Liver (tissue), 9 donors: ENCODE data around the gene MACROH2A1. TPM values are rescaled to one million over a fixed set of nuclear protein-coding genes. Genes with fewer than 3 reads are reported as not detected.

Source experiments
- DNase-seq: peaks from one replicate; pipeline ENCODE4 v3.0.0-alpha.2; 2017; ENCODE audit warnings: low spot score
- H3K27ac ChIP-seq, 2 donors: one replicate each; pipeline ENCODE4 v1.7.0; 2013; ENCODE audit warnings: inconsistent platforms in 2 of 2, low read length in 2 of 2, control low read depth in 1 of 2, low read depth in 1 of 2, mild to moderate bottlenecking in 1 of 2
- H3K27me3 ChIP-seq, 4 donors: one replicate each; pipeline versions ENCODE4 v1.6.1 to v1.7.0; 2013; ENCODE audit warnings: low read length in 3 of 4, inconsistent platforms in 1 of 4, mild to moderate bottlenecking in 1 of 4, moderate library complexity in 1 of 4; ENCODE audit not compliant: control insufficient read depth in 4 of 4, insufficient read depth in 4 of 4
- H3K36me3 ChIP-seq, 4 donors: one replicate each; pipeline versions ENCODE4 v1.6.1 to v1.7.0; 2013; ENCODE audit warnings: low read length in 3 of 4, mild to moderate bottlenecking in 3 of 4, low read depth in 1 of 4, moderate library complexity in 1 of 4; ENCODE audit not compliant: control insufficient read depth in 4 of 4, insufficient read depth in 3 of 4
- H3K4me1 ChIP-seq, 4 donors: one replicate each; pipeline versions ENCODE4 v1.6.1 to v1.7.0; 2013; ENCODE audit warnings: low read length in 3 of 4, mild to moderate bottlenecking in 3 of 4, moderate library complexity in 1 of 4; ENCODE audit not compliant: control insufficient read depth in 4 of 4, insufficient read depth in 4 of 4
- H3K4me3 ChIP-seq, 3 donors: one replicate each; pipeline versions ENCODE4 v1.6.1 to v1.7.0; 2013; ENCODE audit warnings: low read length in 3 of 3, control low read depth in 1 of 3, low read depth in 1 of 3, mild to moderate bottlenecking in 1 of 3
- H3K9ac ChIP-seq, 2 donors: one replicate each; pipeline ENCODE4 v1.7.0; 2013; ENCODE audit warnings: low read length in 2 of 2, mild to moderate bottlenecking in 2 of 2, moderate library complexity in 2 of 2, control low read depth in 1 of 2, low read depth in 1 of 2
- H3K9me3 ChIP-seq, 4 donors: one replicate each; pipeline versions ENCODE4 v1.6.1 to v1.7.0; 2013; ENCODE audit warnings: low read length in 3 of 4; ENCODE audit not compliant: control insufficient read depth in 4 of 4
- ATF3 ChIP-seq: IDR thresholded peaks from 2 replicates; pipeline ENCODE4 v1.6.1; 2016; ENCODE audit warnings: antibody characterized with exemption
- EGR1 ChIP-seq, 2 donors: IDR thresholded peaks; 2 replicates each; pipeline ENCODE4 v1.6.1; 2016 to 2018; ENCODE audit warnings: antibody characterized with exemption in 2 of 2, low read depth in 2 of 2
- FOXA1 ChIP-seq: IDR thresholded peaks from 2 replicates; pipeline ENCODE4 v1.6.1; 2016; ENCODE audit warnings: antibody characterized with exemption
- FOXA2 ChIP-seq: IDR thresholded peaks from 2 replicates; pipeline ENCODE4 v1.6.1; 2016; ENCODE audit warnings: antibody characterized with exemption
- HNF4A ChIP-seq, 2 donors: conservative IDR thresholded peaks; 2 replicates each; pipeline ENCODE4 v1.6.1; 2016; ENCODE audit warnings: antibody characterized with exemption in 2 of 2, mild to moderate bottlenecking in 2 of 2
- HNF4G ChIP-seq: IDR thresholded peaks from 2 replicates; pipeline ENCODE4 v1.6.1; 2016; ENCODE audit warnings: antibody characterized with exemption
- JUND ChIP-seq, 2 donors: IDR thresholded peaks; 2 replicates each; pipeline ENCODE4 v1.6.1; 2016; ENCODE audit warnings: antibody characterized with exemption in 2 of 2
- MAX ChIP-seq: IDR thresholded peaks from 2 replicates; pipeline ENCODE4 v1.6.1; 2016; ENCODE audit warnings: antibody characterized with exemption
- NR2F2 ChIP-seq: IDR thresholded peaks from 2 replicates; pipeline ENCODE4 v1.6.1; 2016; ENCODE audit warnings: antibody characterized with exemption
- RXRA ChIP-seq, 2 donors: IDR thresholded peaks; 2 replicates each; pipeline ENCODE4 v1.6.1; 2017 to 2018; ENCODE audit warnings: antibody characterized with exemption in 2 of 2, mild to moderate bottlenecking in 1 of 2
- SP1 ChIP-seq: IDR thresholded peaks from 2 replicates; pipeline ENCODE4 v1.6.1; 2018; ENCODE audit warnings: antibody characterized with exemption, mild to moderate bottlenecking
- TAF1 ChIP-seq: conservative IDR thresholded peaks from 2 replicates; pipeline ENCODE4 v1.6.1; 2016; ENCODE audit warnings: antibody characterized with exemption, mild to moderate bottlenecking
- YY1 ChIP-seq: IDR thresholded peaks from 2 replicates; pipeline ENCODE4 v1.6.1; 2016; ENCODE audit warnings: antibody characterized with exemption, mild to moderate bottlenecking
- WGBS: extraction: QIAGEN DNeasy Blood & Tissue Kit; methylation state at CpG from one replicate; pipeline ENCODE4 v1.1.7; 2013; 5-methylcytosine and 5-hydroxymethylcytosine counted together
- polyA plus RNA-seq, 2 donors: library from polyadenylated mRNA; stranded (reverse) in 1 of 2; unstranded in 1 of 2; fragments of 200-250 nt in 1 of 2; fragments of >200 nt in 1 of 2; fragmentation: Nextera tagmentation in 1 of 2; extraction: Ambion mirVana in 1 of 2; gene quantifications; one replicate each; pipeline versions ENCODE4 v1.2.1 to v1.2.3, GENCODE V29; 2013 to 2015
- total RNA-seq, 2 donors: library from RNA; depleted of rRNA; stranded (reverse); fragments of >200 nt; gene quantifications; one replicate each; pipeline ENCODE4 v1.2.3, GENCODE V29; 2014
- TF ChIP-seq, protein P1 (sequence below): IDR thresholded peaks from 2 replicates; pipeline ENCODE4 v1.6.1; 2016; ENCODE audit warnings: antibody characterized with exemption
- TF ChIP-seq, protein P2 (sequence below): fragments of 150-350 bp; IDR thresholded peaks from 2 replicates; pipeline ENCODE4 v1.5.1; 2017; ENCODE audit warnings: improper control_type of control experiment, low read depth, low read length; ENCODE audit not compliant: missing input control
- donor health status: healthy.
- donor health status: healthy.
- donor health status: healthy.
- donor health status: healthy.
- donor health status: healthy.

The MACROH2A1 gene
- total and polyA plus RNA-seq, 4 donors, result 33.7 to 113 (median 62.7) TPM

DNA sequence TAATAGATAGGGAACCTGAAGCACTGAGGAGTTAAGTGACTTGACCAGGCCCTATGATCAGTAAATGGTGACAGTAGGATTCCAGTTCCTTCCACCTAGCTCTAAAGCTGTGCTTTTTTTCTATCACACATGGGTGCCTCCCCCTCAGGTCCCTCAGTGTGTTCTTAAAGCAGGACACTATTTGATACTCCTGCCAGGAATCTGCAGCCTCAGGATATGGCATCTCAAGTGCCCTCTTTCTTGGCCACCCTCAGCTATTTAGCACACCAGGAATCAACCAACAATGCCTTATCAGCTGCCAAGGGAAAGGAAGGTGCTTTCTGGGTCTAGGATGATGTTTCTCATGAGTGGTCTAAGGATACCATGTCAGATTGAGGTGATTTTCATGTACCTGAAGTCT, 49.1 kb downstream of the MACROH2A1 start:
- peaks cover 4 to 36% (median 11%) of the 10 kb centered on the region in 4 donors for H3K36me3 ChIP-seq
- DNase-seq, result no peak

GRCh38 chr5:135349451-135349850, 49.6 kb downstream of the MACROH2A1 start:
- Histone ChIP-seq H3K9ac (no peak overlapping the region), H3K4me1 (no peaks in the 10 kb centered on the region), H3K27ac (no peak overlapping the region), H3K36me3 (peaks cover 6 to 39% (median 15%) of the 10 kb centered on the region in 4 donors), H3K27me3 (no peaks in the 10 kb centered on the region), H3K9me3 (no peaks in the 10 kb centered on the region), H3K4me3 (no peak overlapping the region)
- WGBS, result 92% methylated on average over 1 of the region's 1 CpG
- DNase-seq, result no peak
- TF ChIP-seq, protein P1, sequence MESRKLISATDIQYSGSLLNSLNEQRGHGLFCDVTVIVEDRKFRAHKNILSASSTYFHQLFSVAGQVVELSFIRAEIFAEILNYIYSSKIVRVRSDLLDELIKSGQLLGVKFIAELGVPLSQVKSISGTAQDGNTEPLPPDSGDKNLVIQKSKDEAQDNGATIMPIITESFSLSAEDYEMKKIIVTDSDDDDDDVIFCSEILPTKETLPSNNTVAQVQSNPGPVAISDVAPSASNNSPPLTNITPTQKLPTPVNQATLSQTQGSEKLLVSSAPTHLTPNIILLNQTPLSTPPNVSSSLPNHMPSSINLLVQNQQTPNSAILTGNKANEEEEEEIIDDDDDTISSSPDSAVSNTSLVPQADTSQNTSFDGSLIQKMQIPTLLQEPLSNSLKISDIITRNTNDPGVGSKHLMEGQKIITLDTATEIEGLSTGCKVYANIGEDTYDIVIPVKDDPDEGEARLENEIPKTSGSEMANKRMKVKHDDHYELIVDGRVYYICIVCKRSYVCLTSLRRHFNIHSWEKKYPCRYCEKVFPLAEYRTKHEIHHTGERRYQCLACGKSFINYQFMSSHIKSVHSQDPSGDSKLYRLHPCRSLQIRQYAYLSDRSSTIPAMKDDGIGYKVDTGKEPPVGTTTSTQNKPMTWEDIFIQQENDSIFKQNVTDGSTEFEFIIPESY, result no peak
- TF ChIP-seq MAX (no peak), HNF4G (no peak), TAF1 (no peak)
- TF ChIP-seq, protein P2, sequence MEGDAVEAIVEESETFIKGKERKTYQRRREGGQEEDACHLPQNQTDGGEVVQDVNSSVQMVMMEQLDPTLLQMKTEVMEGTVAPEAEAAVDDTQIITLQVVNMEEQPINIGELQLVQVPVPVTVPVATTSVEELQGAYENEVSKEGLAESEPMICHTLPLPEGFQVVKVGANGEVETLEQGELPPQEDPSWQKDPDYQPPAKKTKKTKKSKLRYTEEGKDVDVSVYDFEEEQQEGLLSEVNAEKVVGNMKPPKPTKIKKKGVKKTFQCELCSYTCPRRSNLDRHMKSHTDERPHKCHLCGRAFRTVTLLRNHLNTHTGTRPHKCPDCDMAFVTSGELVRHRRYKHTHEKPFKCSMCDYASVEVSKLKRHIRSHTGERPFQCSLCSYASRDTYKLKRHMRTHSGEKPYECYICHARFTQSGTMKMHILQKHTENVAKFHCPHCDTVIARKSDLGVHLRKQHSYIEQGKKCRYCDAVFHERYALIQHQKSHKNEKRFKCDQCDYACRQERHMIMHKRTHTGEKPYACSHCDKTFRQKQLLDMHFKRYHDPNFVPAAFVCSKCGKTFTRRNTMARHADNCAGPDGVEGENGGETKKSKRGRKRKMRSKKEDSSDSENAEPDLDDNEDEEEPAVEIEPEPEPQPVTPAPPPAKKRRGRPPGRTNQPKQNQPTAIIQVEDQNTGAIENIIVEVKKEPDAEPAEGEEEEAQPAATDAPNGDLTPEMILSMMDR, result no peak

More for the DNA sequence above, 49.1 kb downstream of the MACROH2A1 start:
- H3K9ac ChIP-seq, result no peak overlapping the region
- H3K9me3 ChIP-seq, result no peaks in the 10 kb centered on the region
- no peak overlapping the region for H3K27ac ChIP-seq
- H3K27me3 ChIP-seq, result no peaks in the 10 kb centered on the region
- no peak for TF ChIP-seq FOXA1
- no peak for TF ChIP-seq EGR1 (IDR thresholded peaks at IDR 0.05; ENCODE audit: low read depth in 2 of 2)
- TF ChIP-seq MAX, result no peak
- no peak for TF ChIP-seq RXRA (IDR thresholded peaks at IDR 0.05)
- no peak for TF ChIP-seq YY1
- TF ChIP-seq NR2F2, result no peak
- TF ChIP-seq, protein P1, result no peak
- TF ChIP-seq, protein P2, result no peak
- TF ChIP-seq FOXA2, result no peak
- TF ChIP-seq SP1, result no peak
- no peak for TF ChIP-seq ATF3
- TF ChIP-seq HNF4A (conservative IDR thresholded peaks at IDR 0.05), result no peak
- no peak for TF ChIP-seq HNF4G
- no peak for TF ChIP-seq JUND (IDR thresholded peaks at IDR 0.05)
- no peak for TF ChIP-seq TAF1
- H3K4me3 ChIP-seq, result no peak overlapping the region
- no peaks in the 10 kb centered on the region for H3K4me1 ChIP-seq
